ENCODE results near the gene ARHGAP9. TPM values are rescaled to one million over a fixed set of nuclear protein-coding genes. Genes with fewer than 3 reads are reported as not detected.

ARHGAP9 gene
- total and polyA plus RNA-seq, 12 donors = 1.3 to 46.4 (median 16.8) TPM

DNA sequence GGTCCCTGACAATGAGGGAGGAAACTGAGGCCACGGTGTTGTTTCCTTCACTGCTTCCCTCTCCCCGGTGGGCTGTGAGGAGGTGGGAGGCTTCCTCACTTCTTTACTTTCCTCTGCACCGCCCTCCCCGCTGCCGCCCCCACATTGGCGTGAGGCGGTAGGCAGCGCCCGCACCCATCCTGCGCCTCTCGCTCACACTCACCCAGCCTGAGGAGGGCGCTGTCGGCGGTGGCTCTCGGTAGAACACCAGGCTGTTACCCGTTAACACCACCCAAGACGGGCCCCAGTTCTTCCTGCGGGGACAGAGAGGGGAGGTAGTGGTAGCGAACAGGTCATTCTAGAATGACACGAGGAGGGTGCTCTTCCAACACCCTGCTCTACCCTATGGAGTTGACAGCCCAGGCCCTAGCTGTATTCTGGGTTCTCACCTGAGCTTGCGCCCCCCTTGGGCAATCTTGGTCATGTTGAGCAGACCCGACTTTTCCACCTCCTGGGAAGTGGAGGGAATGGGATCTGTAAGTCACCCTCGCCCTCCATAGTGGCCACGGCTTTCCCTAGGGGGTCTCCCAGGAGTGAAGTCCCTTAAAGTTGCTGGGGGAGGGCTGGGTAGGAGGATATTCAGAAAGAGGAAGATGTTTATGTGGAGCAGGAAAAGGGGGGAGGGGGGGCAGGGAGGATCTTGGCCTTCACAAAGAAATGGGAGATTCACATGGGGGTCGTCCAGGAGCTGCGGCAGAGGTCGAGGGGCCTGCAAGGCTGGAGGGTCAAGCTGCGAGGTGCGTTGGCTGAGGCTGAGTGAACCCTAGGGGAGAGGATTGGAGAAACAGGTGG, 3.3 kb downstream of the ARHGAP9 start:
- no peak for DNase-seq
- intact Hi-C loops (cut with DNase I) = no loop called here
- 16 to 25% (median 17%) methylated on average over 12 to 29 of the region's 29 CpGs for WGBS, 4 donors
- peak overlapping the region in 1 of 5 donors; percentile 86 for H3K27ac ChIP-seq
- no peaks in the 10 kb centered on the region for H3K9me3 ChIP-seq (replicated peaks in 1 of 3)
- no peaks in the 10 kb centered on the region for H3K36me3 ChIP-seq (replicated peaks in 1 of 2)
- TF ChIP-seq CTCF (IDR thresholded peaks at IDR 0.05) = peak in 2 of 6 experiments; percentile 14
- TF ChIP-seq POLR2A (IDR thresholded peaks at IDR 0.05) = no peak
- peaks cover 11 to 14% of the 10 kb centered on the region in 2 donors for H3K4me1 ChIP-seq (replicated peaks in 1 of 2)
- H3K4me3 ChIP-seq = peak overlapping the region in 2 of 4 donors; percentile 7 to 49
- H3K27me3 ChIP-seq = peaks cover 26% of the 10 kb centered on the region

- Histone ChIP-seq H3K9me3 (replicated peaks in 1 of 3) (no peaks in the 10 kb centered on the region), H3K4me3 (peak overlapping the region in 2 of 4 donors; percentile 7 to 49), H3K36me3 (replicated peaks in 1 of 2) (no peaks in the 10 kb centered on the region), H3K27ac (no peak overlapping the region), H3K27me3 (peaks cover 26% of the 10 kb centered on the region), H3K4me1 (replicated peaks in 1 of 2) (peaks cover 11 to 14% of the 10 kb centered on the region in 2 donors)
- intact Hi-C loops (cut with DNase I) = no loop called here
- peak in 5 of 7 donors; percentile 43 to 73 (median 59) for DNase-seq
- WGBS, 4 donors = 9 to 20% (median 16%) methylated on average over 31 to 84 of the region's 84 CpGs
- TF ChIP-seq POLR2A (IDR thresholded peaks at IDR 0.05) = no peak
These were observed 4.2 kb downstream of the ARHGAP9 start for GRCh38 chr12:57475271-57476161.

GRCh38 chr12:57474862-57475261, 4.8 kb downstream of the ARHGAP9 start:
- Histone ChIP-seq H3K27me3 (peaks cover 26% of the 10 kb centered on the region), H3K4me3 (peak overlapping the region in 1 of 4 donors; percentile 49), H3K36me3 (replicated peaks in 1 of 2) (no peaks in the 10 kb centered on the region), H3K27ac (no peak overlapping the region), H3K4me1 (replicated peaks in 1 of 2) (peaks cover 11 to 14% of the 10 kb centered on the region in 2 donors), H3K9me3 (replicated peaks in 1 of 3) (no peaks in the 10 kb centered on the region)
- no peak for TF ChIP-seq POLR2A (IDR thresholded peaks at IDR 0.05)
- TF ChIP-seq CTCF (IDR thresholded peaks at IDR 0.05) = no peak
- no peak for DNase-seq
- intact Hi-C loops (cut with DNase I) = no loop called here
- WGBS, 4 donors = 52 to 72% (median 72%) methylated on average over 6 to 7 of the region's 7 CpGs

GRCh38 chr12:57474430-57474829, 5.2 kb downstream of the ARHGAP9 start:
- Histone ChIP-seq H3K9me3 (replicated peaks in 1 of 3) (no peaks in the 10 kb centered on the region), H3K4me3 (no peak overlapping the region), H3K36me3 (replicated peaks in 1 of 2) (no peaks in the 10 kb centered on the region), H3K27ac (no peak overlapping the region), H3K4me1 (replicated peaks in 1 of 2) (peaks cover 11 to 14% of the 10 kb centered on the region in 2 donors), H3K27me3 (peaks cover 26% of the 10 kb centered on the region)
- intact Hi-C loops (cut with DNase I) = no loop called here
- no peak for TF ChIP-seq POLR2A (IDR thresholded peaks at IDR 0.05)
- no peak for TF ChIP-seq CTCF (IDR thresholded peaks at IDR 0.05)
- WGBS, 4 donors = 69 to 75% (median 70%) methylated on average over 8 of the region's 8 CpGs
- no peak for DNase-seq
